ENCODE results near the gene GCK. TPM values are rescaled to one million over a fixed set of nuclear protein-coding genes. Genes with fewer than 3 reads are reported as not detected.
"Not testable (repeated sequence)": the region's sequence is repeated elsewhere in the genome, so short reads cannot be mapped to it uniquely, and the experiment has no call there.

Gene GCK
- total and polyA plus RNA-seq, 2 donors = 0.24 to 0.30 TPM

DNA sequence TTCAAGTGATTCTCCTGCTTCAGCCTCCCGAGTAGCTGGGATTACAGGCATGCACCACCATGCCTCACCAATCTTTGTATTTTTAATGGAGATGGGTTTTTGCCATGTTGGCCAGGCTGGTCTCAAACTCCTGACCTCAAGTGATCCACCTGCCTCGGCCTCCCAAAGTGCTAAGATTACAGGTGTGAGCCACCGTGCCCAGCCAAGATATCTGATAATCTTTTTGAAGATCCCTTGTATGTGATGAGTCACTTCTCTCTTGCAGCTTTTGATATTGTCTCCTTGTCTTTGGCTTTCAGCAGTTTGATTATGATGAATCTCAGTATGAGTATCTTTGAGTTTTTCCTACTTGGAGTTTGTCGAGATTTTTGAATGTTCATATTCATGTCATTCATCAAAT, 62.7 kb downstream of the GCK start:
- Histone ChIP-seq H3K4me1 (ENCODE audit: control insufficient read depth in 2 of 2, insufficient read depth in 2 of 2, low read length in 2 of 2) (peaks cover 18 to 48% of the 10 kb centered on the region in 2 donors), H3K9me3 (ENCODE audit: control insufficient read depth in 2 of 2, insufficient read depth in 1 of 2, low read length in 1 of 2) (peaks cover 0 to 21% of the 10 kb centered on the region in 2 donors)
- not testable (repeated sequence) for H3K4me3 ChIP-seq (ENCODE audit: low read length in 2 of 2); H3K36me3 ChIP-seq (ENCODE audit: control insufficient read depth in 2 of 2, insufficient read depth in 2 of 2, low read length in 1 of 2); H3K27ac ChIP-seq (ENCODE audit: low read depth in 1 of 2, low read length in 1 of 2); H3K27me3 ChIP-seq (ENCODE audit: control insufficient read depth in 2 of 2, insufficient read depth in 1 of 2, low read length in 1 of 2); DNase-seq (ENCODE audit: low read depth in 6 of 9, low spot score in 9 of 9)
- WGBS = 97% methylated on average over 4 of the region's 4 CpGs

DNA sequence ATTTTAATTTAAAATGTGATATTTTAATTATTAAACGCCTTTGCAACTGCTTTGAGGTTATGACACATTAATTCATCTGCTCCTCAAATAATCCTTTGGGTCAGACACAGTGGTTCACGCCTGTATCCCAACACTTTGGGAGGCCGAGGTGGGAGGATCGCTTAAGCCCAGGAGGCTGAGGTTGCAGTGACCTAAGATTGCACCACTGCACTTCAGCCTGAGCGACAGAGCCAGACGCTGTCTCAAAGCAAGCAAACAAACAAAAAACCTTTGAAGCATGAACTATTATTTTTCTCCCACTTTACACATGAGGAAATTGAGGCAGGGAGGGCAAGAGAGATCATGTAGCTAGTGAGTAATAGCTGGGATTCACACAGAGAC, 64.4 kb downstream of the GCK start:
- Histone ChIP-seq H3K4me1 (ENCODE audit: control insufficient read depth in 2 of 2, insufficient read depth in 2 of 2, low read length in 2 of 2) (peaks cover 8 to 34% of the 10 kb centered on the region in 2 donors), H3K27me3 (ENCODE audit: control insufficient read depth in 2 of 2, insufficient read depth in 1 of 2, low read length in 1 of 2) (no peaks in the 10 kb centered on the region), H3K27ac (ENCODE audit: low read depth in 1 of 2, low read length in 1 of 2) (no peak overlapping the region), H3K9me3 (ENCODE audit: control insufficient read depth in 2 of 2, insufficient read depth in 1 of 2, low read length in 1 of 2) (peaks cover 0 to 21% of the 10 kb centered on the region in 2 donors), H3K4me3 (ENCODE audit: low read length in 2 of 2) (no peak overlapping the region), H3K36me3 (ENCODE audit: control insufficient read depth in 2 of 2, insufficient read depth in 2 of 2, low read length in 1 of 2) (peaks cover 5 to 18% of the 10 kb centered on the region in 2 donors)
- WGBS = 96% methylated on average over 6 of the region's 6 CpGs
- no peak for DNase-seq (ENCODE audit: low read depth in 6 of 9, low spot score in 9 of 9)

DNA sequence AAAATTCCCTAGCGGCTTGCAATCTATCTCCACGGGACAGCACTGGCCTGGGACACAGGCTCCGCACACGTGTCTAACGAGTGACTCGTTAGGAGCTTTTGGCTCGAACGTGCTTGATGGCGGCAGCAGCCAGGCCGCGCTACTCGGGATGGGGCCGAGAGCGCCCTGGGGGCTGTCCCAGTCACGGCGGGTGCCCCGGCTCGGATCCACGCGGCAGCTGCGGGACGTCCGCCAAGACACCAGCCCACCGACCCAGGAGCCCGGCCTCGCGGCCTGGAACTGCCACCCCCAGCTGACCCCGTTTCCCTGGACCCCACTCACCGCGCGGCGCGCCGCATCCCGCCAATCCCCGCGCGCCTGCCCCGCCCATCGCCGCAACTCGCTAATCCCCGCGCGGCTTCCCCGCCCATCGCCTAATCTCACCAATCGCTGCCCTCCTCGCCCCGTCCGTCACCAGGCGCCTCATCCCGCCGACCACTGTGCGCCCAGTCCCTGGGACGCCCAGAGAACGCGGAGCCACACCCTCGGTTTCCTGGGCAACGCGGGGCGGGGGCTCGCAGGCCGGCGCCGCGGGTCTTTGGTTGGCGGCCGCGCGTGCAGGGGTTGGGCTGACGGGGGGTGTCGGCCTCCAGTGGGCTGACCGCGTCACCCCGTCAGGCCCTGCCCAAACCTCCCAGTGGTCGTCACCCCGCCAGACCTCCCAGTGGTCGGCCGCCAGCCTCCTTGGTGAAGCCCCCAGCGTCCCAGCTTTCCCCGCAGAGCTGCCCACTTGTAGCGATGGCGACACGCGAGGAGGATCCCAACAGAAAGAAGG, 65.8 kb downstream of the GCK start, which contains the start of gene POLD2:
Gene POLD2 (minus strand): TSS at position 359 of the 814 bp plus-strand sequence. CDS start 1,495 bp downstream, outside the sequence.
- DNase-seq (ENCODE audit: low read depth in 6 of 9, low spot score in 9 of 9) = peak; percentile 82 to 97 (median 94)
- Histone ChIP-seq H3K4me3 (ENCODE audit: low read length in 2 of 2) (peak within 1 kb of the TSS; percentile 75 to 85), H3K9me3 (ENCODE audit: control insufficient read depth in 2 of 2, insufficient read depth in 1 of 2, low read length in 1 of 2) (peaks cover 0 to 18% of the 10 kb centered on the region in 2 donors), H3K36me3 (ENCODE audit: control insufficient read depth in 2 of 2, insufficient read depth in 2 of 2, low read length in 1 of 2) (peaks cover 5 to 28% of the 10 kb centered on the region in 2 donors), H3K27ac (ENCODE audit: low read depth in 1 of 2, low read length in 1 of 2) (peak within 1 kb of the TSS; percentile 71 to 79), H3K27me3 (ENCODE audit: control insufficient read depth in 2 of 2, insufficient read depth in 1 of 2, low read length in 1 of 2) (no peaks in the 10 kb centered on the region), H3K4me1 (ENCODE audit: control insufficient read depth in 2 of 2, insufficient read depth in 2 of 2, low read length in 2 of 2) (peaks cover 8 to 26% of the 10 kb centered on the region in 2 donors)
- WGBS = under 1% methylated on average over 86 of the region's 86 CpGs

DNA sequence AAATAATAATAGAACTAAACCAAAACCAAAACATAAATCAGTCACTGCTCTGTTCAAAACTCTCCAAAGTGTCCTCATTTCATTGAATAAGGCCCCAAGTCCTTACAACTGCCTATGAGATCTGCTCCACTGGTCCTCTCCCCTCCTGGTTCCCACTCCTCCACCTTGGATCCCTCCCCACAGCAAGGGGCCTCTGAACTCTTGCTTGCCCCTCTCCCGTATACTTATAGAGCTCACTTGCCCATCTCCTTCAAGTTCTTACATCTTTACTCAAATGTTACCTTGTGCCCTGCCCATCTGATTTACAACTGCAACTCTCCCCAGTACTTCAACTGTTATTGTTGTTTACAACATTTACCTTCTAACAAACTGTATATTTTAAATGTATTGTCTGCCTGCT, 66.7 kb downstream of the GCK start:
- no peaks in the 10 kb centered on the region for H3K27me3 ChIP-seq (ENCODE audit: control insufficient read depth in 2 of 2, insufficient read depth in 1 of 2, low read length in 1 of 2)
- peak overlapping the region; percentile 69 to 85 for H3K4me3 ChIP-seq (ENCODE audit: low read length in 2 of 2)
- peaks cover 8 to 26% of the 10 kb centered on the region in 2 donors for H3K4me1 ChIP-seq (ENCODE audit: control insufficient read depth in 2 of 2, insufficient read depth in 2 of 2, low read length in 2 of 2)
- DNase-seq (ENCODE audit: low read depth in 6 of 9, low spot score in 9 of 9) = no peak
- peaks cover 11 to 36% of the 10 kb centered on the region in 2 donors for H3K36me3 ChIP-seq (ENCODE audit: control insufficient read depth in 2 of 2, insufficient read depth in 2 of 2, low read length in 1 of 2)
- peaks cover 0 to 10% of the 10 kb centered on the region in 2 donors for H3K9me3 ChIP-seq (ENCODE audit: control insufficient read depth in 2 of 2, insufficient read depth in 1 of 2, low read length in 1 of 2)
- 63% methylated on average over 1 of the region's 1 CpG for WGBS
- H3K27ac ChIP-seq (ENCODE audit: low read depth in 1 of 2, low read length in 1 of 2) = no peak overlapping the region

DNA sequence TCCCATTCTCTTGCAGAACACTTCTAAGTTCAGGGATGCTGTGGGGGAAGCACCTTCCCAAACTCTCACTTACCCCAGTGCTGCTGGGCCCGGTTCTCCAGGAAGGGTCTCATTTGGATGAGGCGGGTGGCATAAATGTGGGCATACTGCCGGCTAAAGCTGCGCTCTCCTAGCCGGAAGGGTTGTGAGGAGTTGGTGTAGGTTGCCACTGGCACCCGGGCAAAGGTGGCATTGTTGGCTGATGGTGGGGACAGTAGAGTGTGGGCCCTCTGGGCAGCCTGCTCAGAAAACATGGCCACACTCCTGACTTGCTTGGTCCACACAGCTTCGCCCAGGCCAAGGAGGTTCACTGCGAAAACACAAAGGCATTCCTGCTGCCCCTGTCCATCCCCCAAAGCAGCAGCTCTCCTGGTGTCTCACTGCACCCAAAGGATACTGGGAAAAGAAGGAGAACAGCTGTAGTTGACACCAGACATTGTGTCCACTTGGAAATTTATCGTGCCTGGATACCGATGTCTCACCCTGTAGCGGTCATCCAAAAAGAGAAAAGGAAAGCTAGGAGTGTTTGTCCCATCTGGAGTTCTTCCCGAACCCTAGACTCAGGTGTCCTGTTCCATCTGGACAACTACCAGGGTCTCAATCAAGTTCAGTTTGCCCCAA, 67.3 kb downstream of the GCK start:
- WGBS = 98% methylated on average over 12 of the region's 12 CpGs
- peaks cover 18 to 38% of the 10 kb centered on the region in 2 donors for H3K36me3 ChIP-seq (ENCODE audit: control insufficient read depth in 2 of 2, insufficient read depth in 2 of 2, low read length in 1 of 2)
- H3K27ac ChIP-seq (ENCODE audit: low read depth in 1 of 2, low read length in 1 of 2) = no peak overlapping the region
- H3K27me3 ChIP-seq (ENCODE audit: control insufficient read depth in 2 of 2, insufficient read depth in 1 of 2, low read length in 1 of 2) = no peaks in the 10 kb centered on the region
- H3K4me1 ChIP-seq (ENCODE audit: control insufficient read depth in 2 of 2, insufficient read depth in 2 of 2, low read length in 2 of 2) = peaks cover 8 to 26% of the 10 kb centered on the region in 2 donors
- H3K4me3 ChIP-seq (ENCODE audit: low read length in 2 of 2) = peak overlapping the region in 1 of 2 donors; percentile 69
- peaks cover 0 to 4% of the 10 kb centered on the region in 2 donors for H3K9me3 ChIP-seq (ENCODE audit: control insufficient read depth in 2 of 2, insufficient read depth in 1 of 2, low read length in 1 of 2)
- DNase-seq (ENCODE audit: low read depth in 6 of 9, low spot score in 9 of 9) = no peak

DNA sequence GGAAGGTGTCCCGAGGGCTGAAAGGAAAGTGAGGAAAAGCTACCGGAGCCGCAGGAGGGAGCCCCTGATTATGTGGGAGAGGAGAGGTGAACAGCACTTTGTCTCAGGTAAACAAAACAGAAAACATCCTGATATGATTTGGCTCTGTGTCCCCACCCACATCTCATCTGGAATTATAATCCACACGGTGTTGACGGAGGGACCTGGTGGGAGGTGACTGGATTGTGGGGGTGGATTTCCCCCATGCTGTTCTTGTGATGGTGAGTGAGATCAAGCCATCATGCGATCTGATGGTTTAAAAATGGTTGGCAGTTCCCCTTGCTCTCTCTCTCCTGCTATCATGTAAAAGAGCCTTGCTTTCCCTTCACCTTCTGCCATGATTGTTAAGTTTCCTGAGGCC, 68.8 kb downstream of the GCK start:
- H3K4me1 ChIP-seq (ENCODE audit: control insufficient read depth in 2 of 2, insufficient read depth in 2 of 2, low read length in 2 of 2) = peaks cover 8 to 26% of the 10 kb centered on the region in 2 donors
- peaks cover 28 to 53% of the 10 kb centered on the region in 2 donors for H3K36me3 ChIP-seq (ENCODE audit: control insufficient read depth in 2 of 2, insufficient read depth in 2 of 2, low read length in 1 of 2)
- no peak for DNase-seq (ENCODE audit: low read depth in 6 of 9, low spot score in 9 of 9)
- H3K27me3 ChIP-seq (ENCODE audit: control insufficient read depth in 2 of 2, insufficient read depth in 1 of 2, low read length in 1 of 2) = no peaks in the 10 kb centered on the region
- WGBS = 98% methylated on average over 6 of the region's 6 CpGs
- H3K9me3 ChIP-seq (ENCODE audit: control insufficient read depth in 2 of 2, insufficient read depth in 1 of 2, low read length in 1 of 2) = peaks cover 0 to 4% of the 10 kb centered on the region in 2 donors
- H3K27ac ChIP-seq (ENCODE audit: low read depth in 1 of 2, low read length in 1 of 2) = no peak overlapping the region
- H3K4me3 ChIP-seq (ENCODE audit: low read length in 2 of 2) = no peak overlapping the region

DNA sequence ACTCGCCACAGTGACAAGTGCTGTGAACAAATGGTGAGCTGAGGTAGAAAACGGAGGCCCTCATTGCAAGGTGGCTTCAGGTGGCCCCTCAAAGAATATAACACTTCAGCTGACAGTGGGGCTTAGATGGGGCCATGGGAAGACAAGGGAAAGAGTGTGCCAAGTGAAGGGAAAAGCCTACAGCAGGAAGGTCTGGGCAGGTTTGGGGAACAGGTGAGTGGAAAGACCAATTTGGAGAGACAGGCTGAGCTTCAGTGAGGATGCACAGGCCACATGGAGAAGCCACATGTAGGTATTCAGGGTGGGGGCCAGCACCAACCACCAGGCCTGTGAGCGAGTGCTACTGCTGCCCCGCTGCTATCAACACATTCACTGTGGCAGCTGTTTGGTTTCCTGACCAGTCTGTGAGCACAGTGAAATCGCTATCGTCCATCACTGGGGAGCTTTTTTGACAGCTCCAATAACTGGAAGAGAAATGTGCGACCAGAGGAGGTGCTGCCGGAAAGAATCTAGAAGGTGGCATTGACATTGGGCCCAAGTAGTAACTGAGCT, 69.3 kb downstream of the GCK start:
- WGBS = 98% methylated on average over 8 of the region's 8 CpGs
- no peak overlapping the region for H3K4me3 ChIP-seq (ENCODE audit: low read length in 2 of 2)

DNA sequence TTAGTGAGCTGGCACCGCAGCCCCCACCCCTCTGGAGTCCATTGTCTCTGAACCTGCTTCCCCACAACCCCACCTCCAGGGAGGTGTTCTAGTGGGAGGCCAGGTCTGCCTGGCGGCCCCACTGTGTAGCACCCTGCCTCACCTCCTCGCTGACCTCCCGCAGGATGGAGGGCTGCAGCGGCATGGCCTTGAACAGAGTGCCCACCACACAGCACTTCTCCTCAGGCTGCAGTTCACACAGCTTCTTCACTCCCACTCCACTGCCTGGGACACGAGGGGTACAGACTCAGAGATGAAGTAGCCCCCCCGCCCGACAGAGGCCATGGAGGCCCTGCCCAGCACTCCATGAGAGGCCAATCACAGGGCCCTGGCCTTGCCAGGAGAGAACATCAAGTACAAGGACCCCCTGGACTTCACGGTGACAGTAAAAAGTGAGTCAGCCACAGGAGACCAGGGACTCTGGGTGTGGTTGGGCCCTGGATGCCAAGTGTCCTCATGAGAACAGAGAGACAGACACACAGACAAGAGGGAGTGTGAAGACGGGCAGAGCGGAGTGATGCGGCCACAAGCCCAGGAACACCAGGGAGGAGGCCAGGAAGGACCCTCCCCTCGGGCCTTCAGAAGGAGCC, 71.3 kb downstream of the GCK start:
- Histone ChIP-seq H3K9me3 (ENCODE audit: control insufficient read depth in 2 of 2, insufficient read depth in 1 of 2, low read length in 1 of 2) (peaks cover 0 to 3% of the 10 kb centered on the region in 2 donors), H3K4me1 (ENCODE audit: control insufficient read depth in 2 of 2, insufficient read depth in 2 of 2, low read length in 2 of 2) (peaks cover 8 to 17% of the 10 kb centered on the region in 2 donors), H3K4me3 (ENCODE audit: low read length in 2 of 2) (no peak overlapping the region), H3K36me3 (ENCODE audit: control insufficient read depth in 2 of 2, insufficient read depth in 2 of 2, low read length in 1 of 2) (peaks cover 52 to 75% of the 10 kb centered on the region in 2 donors), H3K27me3 (ENCODE audit: control insufficient read depth in 2 of 2, insufficient read depth in 1 of 2, low read length in 1 of 2) (no peaks in the 10 kb centered on the region), H3K27ac (ENCODE audit: low read depth in 1 of 2, low read length in 1 of 2) (no peak overlapping the region)
- no peak for DNase-seq (ENCODE audit: low read depth in 6 of 9, low spot score in 9 of 9)
- whole genome bisulfite sequencing = 97% methylated on average over 13 of the region's 13 CpGs

More for the DNA sequence above, 69.3 kb downstream of the GCK start:
- peaks cover 8 to 26% of the 10 kb centered on the region in 2 donors for H3K4me1 ChIP-seq (ENCODE audit: control insufficient read depth in 2 of 2, insufficient read depth in 2 of 2, low read length in 2 of 2)
- H3K27me3 ChIP-seq (ENCODE audit: control insufficient read depth in 2 of 2, insufficient read depth in 1 of 2, low read length in 1 of 2) = no peaks in the 10 kb centered on the region
- H3K36me3 ChIP-seq (ENCODE audit: control insufficient read depth in 2 of 2, insufficient read depth in 2 of 2, low read length in 1 of 2) = peaks cover 33 to 57% of the 10 kb centered on the region in 2 donors
- peaks cover 0 to 4% of the 10 kb centered on the region in 2 donors for H3K9me3 ChIP-seq (ENCODE audit: control insufficient read depth in 2 of 2, insufficient read depth in 1 of 2, low read length in 1 of 2)
- H3K27ac ChIP-seq (ENCODE audit: low read depth in 1 of 2, low read length in 1 of 2) = no peak overlapping the region
- no peak for DNase-seq (ENCODE audit: low read depth in 6 of 9, low spot score in 9 of 9)
